HL-60 (cell line): ENCODE measurements around the gene NBAS.

ENCODE experiments used
- DNase-seq, 2 experiments: peaks; one replicate each; pipeline ENCODE4 v3.0.0-alpha.2; 2010 to 2020; ENCODE audit warnings: low read depth in 1 of 2, low spot score in 1 of 2
- H3K27ac ChIP-seq: fragments of 250-450 bp; sonication (Bioruptor Pico); replicated peaks from 2 replicates; pipeline ENCODE4 v1.5.1; 2020; ENCODE audit warnings: mild to moderate bottlenecking, moderate library complexity
- H3K27me3 ChIP-seq: fragments of 250-450 bp; sonication (Bioruptor Pico); 2 replicates; pipeline ENCODE4 v1.5.1; 2021; ENCODE audit warnings: mild to moderate bottlenecking, moderate library complexity; ENCODE audit not compliant: insufficient read depth, poor library complexity, severe bottlenecking
- H3K4me3 ChIP-seq: replicated peaks from 2 replicates; pipeline ENCODE4 v1.5.1; 2011; ENCODE audit warnings: mild to moderate bottlenecking, control low read depth, low read length; ENCODE audit not compliant: insufficient read depth
- GABPA ChIP-seq: IDR thresholded peaks from 2 replicates; pipeline ENCODE4 v1.6.1; 2012; ENCODE audit warnings: low read depth
- POLR2AphosphoS5 ChIP-seq: IDR thresholded peaks from 2 replicates; pipeline ENCODE4 v1.6.1; 2012; ENCODE audit warnings: low read depth
- SPI1 ChIP-seq: IDR thresholded peaks from 2 replicates; pipeline ENCODE4 v1.6.1; 2012; ENCODE audit warnings: low read depth, mild to moderate bottlenecking, borderline replicate concordance
- long read RNA-seq: library from polyadenylated mRNA; unstranded; transcript quantifications from one replicate; pipeline ENCODE4 v2.0.0, GENCODE V29; 2020
- TF ChIP-seq, protein P1 (sequence below): IDR thresholded peaks from one replicate; pipeline ENCODE4 v1.5.1; 2011; ENCODE audit warnings: low read length, control low read depth, inconsistent platforms; ENCODE audit not compliant: insufficient read depth
- TF ChIP-seq, protein P2 (sequence below): IDR thresholded peaks from 2 replicates; pipeline ENCODE4 v1.6.1; 2012; ENCODE audit warnings: low read depth; ENCODE audit not compliant: insufficient replicate concordance

Gene NBAS
- long read RNA-seq, partial matches to known transcripts, result 60 of 77 reads
- long read RNA-seq, other reads (novel, unspliced or antisense), result 17 of 77 reads

DNA sequence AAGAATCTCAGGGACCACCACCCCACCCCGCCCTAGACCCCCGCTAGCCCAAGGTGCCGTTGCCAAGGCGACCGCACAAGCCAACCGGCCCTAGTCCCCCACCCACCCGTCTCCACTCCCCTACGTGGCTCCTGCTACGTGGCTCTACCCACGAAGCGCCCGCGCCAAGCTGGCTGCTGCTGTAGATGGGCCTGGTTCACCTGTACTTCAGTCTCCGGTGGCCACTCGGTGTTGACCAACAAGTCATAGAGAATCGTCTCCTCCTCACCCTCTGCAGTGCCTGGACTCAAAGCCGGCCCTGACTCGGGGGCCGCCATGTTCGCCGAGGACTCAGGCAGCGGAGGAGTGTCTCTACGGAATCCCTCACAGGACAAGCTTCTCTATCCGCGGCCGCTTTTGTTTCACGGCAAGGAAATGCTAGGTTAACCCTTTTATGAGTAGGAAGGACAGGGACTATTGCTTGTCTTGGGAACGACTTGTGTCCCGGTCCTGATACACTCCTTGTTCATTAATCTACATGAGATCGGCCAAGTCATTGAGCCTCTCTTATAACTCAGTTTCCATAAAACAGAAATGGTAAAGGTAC lies at the start of gene NBAS:
TSS of gene NBAS (minus strand) at position 347 of the 586 bp plus-strand sequence. CDS start at position 317, 30 bp downstream.
- no peaks in the 10 kb centered on the region for H3K27me3 ChIP-seq
- peak within 1 kb of the TSS; percentile 65 for H3K27ac ChIP-seq

DNA sequence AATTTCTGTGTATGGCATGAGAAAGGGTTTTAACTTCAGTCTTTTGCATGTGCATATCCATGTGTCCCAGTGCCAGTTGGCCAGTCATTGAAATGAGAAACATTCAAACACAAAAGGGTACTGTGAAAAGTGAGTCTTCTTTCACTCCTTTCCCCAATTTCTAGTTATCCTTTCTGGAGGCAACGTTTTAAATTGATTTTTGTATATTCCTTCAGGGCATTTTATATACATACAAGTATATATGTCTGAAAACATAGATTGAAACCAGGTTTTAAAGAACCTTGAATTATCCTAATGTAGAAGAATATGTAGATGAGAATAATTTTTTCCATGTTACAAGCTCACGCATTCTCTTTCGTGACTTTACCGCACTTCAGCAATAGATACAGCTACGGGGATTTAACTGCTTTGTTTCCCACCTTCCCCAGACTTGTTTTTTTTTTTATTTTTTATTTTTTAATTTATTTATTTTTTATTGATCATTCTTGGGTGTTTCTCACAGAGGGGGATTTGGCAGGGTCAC lies 49.4 kb upstream of the NBAS start:
- TF ChIP-seq SPI1 (no peak), GABPA (no peak), POLR2AphosphoS5 (no peak)
- TF ChIP-seq, protein P1, sequence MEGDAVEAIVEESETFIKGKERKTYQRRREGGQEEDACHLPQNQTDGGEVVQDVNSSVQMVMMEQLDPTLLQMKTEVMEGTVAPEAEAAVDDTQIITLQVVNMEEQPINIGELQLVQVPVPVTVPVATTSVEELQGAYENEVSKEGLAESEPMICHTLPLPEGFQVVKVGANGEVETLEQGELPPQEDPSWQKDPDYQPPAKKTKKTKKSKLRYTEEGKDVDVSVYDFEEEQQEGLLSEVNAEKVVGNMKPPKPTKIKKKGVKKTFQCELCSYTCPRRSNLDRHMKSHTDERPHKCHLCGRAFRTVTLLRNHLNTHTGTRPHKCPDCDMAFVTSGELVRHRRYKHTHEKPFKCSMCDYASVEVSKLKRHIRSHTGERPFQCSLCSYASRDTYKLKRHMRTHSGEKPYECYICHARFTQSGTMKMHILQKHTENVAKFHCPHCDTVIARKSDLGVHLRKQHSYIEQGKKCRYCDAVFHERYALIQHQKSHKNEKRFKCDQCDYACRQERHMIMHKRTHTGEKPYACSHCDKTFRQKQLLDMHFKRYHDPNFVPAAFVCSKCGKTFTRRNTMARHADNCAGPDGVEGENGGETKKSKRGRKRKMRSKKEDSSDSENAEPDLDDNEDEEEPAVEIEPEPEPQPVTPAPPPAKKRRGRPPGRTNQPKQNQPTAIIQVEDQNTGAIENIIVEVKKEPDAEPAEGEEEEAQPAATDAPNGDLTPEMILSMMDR, result no peak
- TF ChIP-seq, protein P2, sequence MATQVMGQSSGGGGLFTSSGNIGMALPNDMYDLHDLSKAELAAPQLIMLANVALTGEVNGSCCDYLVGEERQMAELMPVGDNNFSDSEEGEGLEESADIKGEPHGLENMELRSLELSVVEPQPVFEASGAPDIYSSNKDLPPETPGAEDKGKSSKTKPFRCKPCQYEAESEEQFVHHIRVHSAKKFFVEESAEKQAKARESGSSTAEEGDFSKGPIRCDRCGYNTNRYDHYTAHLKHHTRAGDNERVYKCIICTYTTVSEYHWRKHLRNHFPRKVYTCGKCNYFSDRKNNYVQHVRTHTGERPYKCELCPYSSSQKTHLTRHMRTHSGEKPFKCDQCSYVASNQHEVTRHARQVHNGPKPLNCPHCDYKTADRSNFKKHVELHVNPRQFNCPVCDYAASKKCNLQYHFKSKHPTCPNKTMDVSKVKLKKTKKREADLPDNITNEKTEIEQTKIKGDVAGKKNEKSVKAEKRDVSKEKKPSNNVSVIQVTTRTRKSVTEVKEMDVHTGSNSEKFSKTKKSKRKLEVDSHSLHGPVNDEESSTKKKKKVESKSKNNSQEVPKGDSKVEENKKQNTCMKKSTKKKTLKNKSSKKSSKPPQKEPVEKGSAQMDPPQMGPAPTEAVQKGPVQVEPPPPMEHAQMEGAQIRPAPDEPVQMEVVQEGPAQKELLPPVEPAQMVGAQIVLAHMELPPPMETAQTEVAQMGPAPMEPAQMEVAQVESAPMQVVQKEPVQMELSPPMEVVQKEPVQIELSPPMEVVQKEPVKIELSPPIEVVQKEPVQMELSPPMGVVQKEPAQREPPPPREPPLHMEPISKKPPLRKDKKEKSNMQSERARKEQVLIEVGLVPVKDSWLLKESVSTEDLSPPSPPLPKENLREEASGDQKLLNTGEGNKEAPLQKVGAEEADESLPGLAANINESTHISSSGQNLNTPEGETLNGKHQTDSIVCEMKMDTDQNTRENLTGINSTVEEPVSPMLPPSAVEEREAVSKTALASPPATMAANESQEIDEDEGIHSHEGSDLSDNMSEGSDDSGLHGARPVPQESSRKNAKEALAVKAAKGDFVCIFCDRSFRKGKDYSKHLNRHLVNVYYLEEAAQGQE, result no peak
- no peaks in the 10 kb centered on the region for H3K27me3 ChIP-seq
- no peak overlapping the region for H3K27ac ChIP-seq
- DNase-seq, result no peak
- no peak overlapping the region for H3K4me3 ChIP-seq

More for the DNA sequence above, at the start of gene NBAS:
- H3K4me3 ChIP-seq, result peak within 1 kb of the TSS; percentile 79
- peak; percentile 65; the same call in 1 of the 2 replicates for TF ChIP-seq POLR2AphosphoS5
- TF ChIP-seq, protein P1, result no peak
- peak; percentile 33; the same call in 1 of the 2 replicates for TF ChIP-seq GABPA
- TF ChIP-seq, protein P2, result peak; percentile 31
- DNase-seq, result peak; percentile 43 to 87

DNA sequence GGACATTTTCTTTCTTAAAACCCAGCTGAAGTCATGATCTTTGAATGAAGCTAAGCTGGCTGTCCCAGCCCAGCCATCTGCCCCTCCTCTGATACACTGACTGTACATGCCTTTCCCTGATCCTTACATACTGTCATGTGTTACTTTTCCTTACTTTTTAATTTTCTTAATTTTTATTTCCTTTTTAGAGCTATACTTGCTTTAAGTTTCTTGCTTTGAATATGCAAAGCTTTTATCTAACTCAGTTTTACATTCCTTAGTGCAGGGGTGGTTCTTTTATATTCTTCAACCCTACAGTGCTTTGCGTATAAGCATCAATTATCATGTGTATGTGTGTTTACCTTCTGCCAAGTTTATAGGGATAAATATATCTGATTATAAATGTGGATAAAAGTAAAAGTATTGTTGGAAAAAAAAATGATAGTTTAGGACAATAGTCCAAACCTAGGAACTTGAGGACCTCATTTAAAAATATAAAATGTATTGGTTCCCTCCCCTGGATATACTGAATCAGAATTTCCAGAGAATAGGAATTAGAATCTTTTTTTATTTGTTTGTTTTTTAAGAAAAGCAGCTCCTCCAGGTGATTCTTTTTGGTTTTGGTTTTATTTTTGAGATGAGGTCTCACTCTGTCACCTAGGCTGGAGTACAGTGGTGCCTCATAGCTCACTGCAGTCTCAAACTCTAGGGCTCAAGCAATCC lies 48.4 kb upstream of the NBAS start:
- Histone ChIP-seq H3K27ac (no peak overlapping the region), H3K4me3 (no peak overlapping the region), H3K27me3 (no peaks in the 10 kb centered on the region)
- no peak for DNase-seq
- TF ChIP-seq GABPA (no peak), SPI1 (no peak), POLR2AphosphoS5 (no peak)
- TF ChIP-seq, protein P2, result no peak
- TF ChIP-seq, protein P1, result no peak
